Adrenal gland (tissue), 12 donors: ENCODE measurements around the gene CHI3L1. TPM values are rescaled to one million over a fixed set of nuclear protein-coding genes. Genes with fewer than 3 reads are reported as not detected.

ENCODE experiments used
- DNase-seq, 7 donors: peaks; one replicate each; pipeline ENCODE4 v3.0.0-alpha.2; 2019 to 2020
- H3K27ac ChIP-seq, 5 donors: fragments of 200-600 bp; sonication (generic) in 4 of 5; 1 replicate in 3 of 5; 2 replicates in 2 of 5; pipeline versions ENCODE4 v1.5.1 to v1.8.0; 2016 to 2020; ENCODE audit warnings: mild to moderate bottlenecking in 1 of 5
- H3K27me3 ChIP-seq: fragments of 200-600 bp; 2 replicates; pipeline ENCODE4 v1.8.0; 2021
- H3K36me3 ChIP-seq, 2 donors: fragments of 200-600 bp; replicated peaks in 1 of 2; 1 replicate in 1 of 2; 2 replicates in 1 of 2; pipeline versions ENCODE4 v1.5.1 to v1.8.0; 2018 to 2022
- H3K4me1 ChIP-seq, 2 donors: fragments of 200-600 bp; replicated peaks in 1 of 2; 1 replicate in 1 of 2; 2 replicates in 1 of 2; pipeline versions ENCODE4 v1.5.1 to v1.8.0; 2018 to 2021
- H3K4me3 ChIP-seq, 4 donors: fragments of 200-600 bp; sonication (generic) in 3 of 4; one replicate each; pipeline ENCODE4 v1.5.1; 2016 to 2018
- H3K9me3 ChIP-seq, 3 donors: fragments of 200-600 bp; sonication (generic) in 1 of 3; replicated peaks in 1 of 3; 1 replicate in 2 of 3; 2 replicates in 1 of 3; pipeline versions ENCODE4 v1.5.1 to v1.8.0; 2016 to 2021
- POLR2A ChIP-seq, 2 donors: fragments of 450-650 bp; IDR thresholded peaks; one replicate each; pipeline ENCODE4 v1.6.1; 2017; ENCODE audit warnings: antibody characterized with exemption in 2 of 2, mild to moderate bottlenecking in 2 of 2, moderate library complexity in 1 of 2
- whole genome bisulfite sequencing, 4 donors: extraction: QIAGEN DNeasy Blood & Tissue Kit in 2 of 4; methylation state at CpG; one replicate each; pipeline versions ENCODE4 v1.1.5 to v1.1.7; 2013 to 2017; 5-methylcytosine and 5-hydroxymethylcytosine counted together
- intact Hi-C, 2 donors: fragments of 100-400 bp; cut with DNase I; formaldehyde crosslinking; loops; one replicate each; pipeline versions ENCODE4 v1.14.1 to v1.15.0; 2022 to 2023
- polyA plus RNA-seq, 3 donors: library from polyadenylated mRNA; stranded (reverse); fragments of 200-250 nt in 2 of 3; fragments of 350-450 nt in 1 of 3; fragmentation: Illumina TruSeq in 1 of 3; extraction: RNeasy Lipid Tissue Mini Kit (QIAGEN cat#74804) in 1 of 3; gene quantifications; one replicate each; pipeline ENCODE4 v1.2.3, GENCODE V29; 2013 to 2014
- total RNA-seq, 9 donors: library from RNA; depleted of rRNA in 4 of 9; stranded (reverse); fragments of >200 nt in 4 of 9; fragments of 120-200 nt in 1 of 9; fragmentation: NEBNext Ultra II Directional in 1 of 9; extraction: Animal tissue kit (Norgen Biotek cat#: 25700) in 1 of 9; gene quantifications; one replicate each; pipeline versions ENCODE4 v1.1.0 to v1.2.4, GENCODE V29; 2013 to 2023
- TF ChIP-seq, protein P1 (sequence below), 6 experiments: fragments of 450-650 bp in 4 of 6; fragments of 200-600 bp in 2 of 6; sonication (generic) in 1 of 6; IDR thresholded peaks; 1 replicate in 5 of 6; 2 replicates in 1 of 6; pipeline versions ENCODE4 v1.5.1 to v1.8.0; 2016 to 2021; ENCODE audit warnings: antibody characterized with exemption in 6 of 6, mild to moderate bottlenecking in 2 of 6, moderate library complexity in 1 of 6
- donor health status: healthy with polysubstance abuse.
- donor health status: Bipolar disorder and iron deficiency.
- donor health status: DM: yes; HTN: yes; CAD: no.
- donor health status: DM: no; HTN: no; CAD: no.
- donor health status: DM: no; HTN: no; CAD: no.
- donor health status: DM: yes; HTN: yes; CAD: no.

The CHI3L1 gene
- total and polyA plus RNA-seq, 12 donors: 0.11 to 19.1 (median 0.74) TPM

DNA sequence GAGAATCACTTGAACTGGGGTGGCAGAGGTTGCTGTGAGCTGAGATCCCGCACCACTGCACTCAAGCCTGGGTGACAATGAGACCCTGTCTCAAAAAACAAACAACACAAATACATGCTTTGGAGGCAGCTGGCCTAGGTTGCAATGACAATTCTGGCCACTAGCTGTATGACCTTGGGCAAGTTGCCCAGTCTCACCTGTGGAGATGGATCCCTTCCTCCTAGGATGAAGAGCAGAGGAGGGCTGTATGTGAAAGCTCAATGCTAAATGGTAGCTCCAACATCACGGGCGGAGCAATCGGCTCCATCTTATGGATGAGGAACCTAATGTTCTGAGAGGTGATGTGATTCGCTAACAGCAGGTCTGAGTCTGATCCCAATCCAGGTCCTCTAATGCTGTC, 38.4 kb downstream of the CHI3L1 start:
- Histone ChIP-seq H3K36me3 (no peaks in the 10 kb centered on the region), H3K4me1 (peaks cover 0 to 2% of the 10 kb centered on the region in 2 donors), H3K4me3 (no peak overlapping the region), H3K9me3 (no peaks in the 10 kb centered on the region), H3K27ac (no peak overlapping the region), H3K27me3 (no peaks in the 10 kb centered on the region)
- TF ChIP-seq, protein P1, sequence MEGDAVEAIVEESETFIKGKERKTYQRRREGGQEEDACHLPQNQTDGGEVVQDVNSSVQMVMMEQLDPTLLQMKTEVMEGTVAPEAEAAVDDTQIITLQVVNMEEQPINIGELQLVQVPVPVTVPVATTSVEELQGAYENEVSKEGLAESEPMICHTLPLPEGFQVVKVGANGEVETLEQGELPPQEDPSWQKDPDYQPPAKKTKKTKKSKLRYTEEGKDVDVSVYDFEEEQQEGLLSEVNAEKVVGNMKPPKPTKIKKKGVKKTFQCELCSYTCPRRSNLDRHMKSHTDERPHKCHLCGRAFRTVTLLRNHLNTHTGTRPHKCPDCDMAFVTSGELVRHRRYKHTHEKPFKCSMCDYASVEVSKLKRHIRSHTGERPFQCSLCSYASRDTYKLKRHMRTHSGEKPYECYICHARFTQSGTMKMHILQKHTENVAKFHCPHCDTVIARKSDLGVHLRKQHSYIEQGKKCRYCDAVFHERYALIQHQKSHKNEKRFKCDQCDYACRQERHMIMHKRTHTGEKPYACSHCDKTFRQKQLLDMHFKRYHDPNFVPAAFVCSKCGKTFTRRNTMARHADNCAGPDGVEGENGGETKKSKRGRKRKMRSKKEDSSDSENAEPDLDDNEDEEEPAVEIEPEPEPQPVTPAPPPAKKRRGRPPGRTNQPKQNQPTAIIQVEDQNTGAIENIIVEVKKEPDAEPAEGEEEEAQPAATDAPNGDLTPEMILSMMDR (IDR thresholded peaks at IDR 0.05): peak in 1 of 6 experiments; percentile 21
- TF ChIP-seq POLR2A (IDR thresholded peaks at IDR 0.05): no peak
- DNase-seq: no peak
- 91 to 97% (median 94%) methylated on average over 5 of the region's 5 CpGs for WGBS, 4 donors
- intact Hi-C loops: no loop called here

DNA sequence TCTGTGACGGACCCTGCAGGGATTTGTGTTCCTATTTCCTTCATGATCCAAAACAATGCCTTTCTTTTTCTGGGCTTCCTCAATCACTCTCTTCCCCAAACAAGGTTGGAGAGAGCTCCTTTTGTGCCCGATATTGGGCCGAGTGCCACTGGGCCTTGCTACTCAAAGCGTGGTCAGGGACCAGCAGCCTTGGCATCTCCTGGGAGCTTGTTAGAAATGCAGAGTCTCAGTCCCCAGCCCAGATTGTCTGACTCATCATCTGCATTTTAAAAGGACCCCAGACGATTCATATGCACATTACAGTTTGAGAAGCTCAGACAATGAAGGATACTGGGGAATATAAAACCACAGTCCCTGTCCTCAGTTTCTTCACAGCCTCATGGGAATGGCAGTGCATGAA, 39.1 kb downstream of the CHI3L1 start:
- Histone ChIP-seq H3K27ac (no peak overlapping the region), H3K27me3 (no peaks in the 10 kb centered on the region), H3K4me1 (no peaks in the 10 kb centered on the region), H3K9me3 (no peaks in the 10 kb centered on the region), H3K4me3 (no peak overlapping the region), H3K36me3 (no peaks in the 10 kb centered on the region)
- intact Hi-C loops: no loop called here
- 75 to 83% (median 81%) methylated on average over 5 of the region's 5 CpGs for WGBS, 4 donors
- DNase-seq: no peak
- TF ChIP-seq, protein P1 (IDR thresholded peaks at IDR 0.05): no peak
- TF ChIP-seq POLR2A (IDR thresholded peaks at IDR 0.05): no peak

DNA sequence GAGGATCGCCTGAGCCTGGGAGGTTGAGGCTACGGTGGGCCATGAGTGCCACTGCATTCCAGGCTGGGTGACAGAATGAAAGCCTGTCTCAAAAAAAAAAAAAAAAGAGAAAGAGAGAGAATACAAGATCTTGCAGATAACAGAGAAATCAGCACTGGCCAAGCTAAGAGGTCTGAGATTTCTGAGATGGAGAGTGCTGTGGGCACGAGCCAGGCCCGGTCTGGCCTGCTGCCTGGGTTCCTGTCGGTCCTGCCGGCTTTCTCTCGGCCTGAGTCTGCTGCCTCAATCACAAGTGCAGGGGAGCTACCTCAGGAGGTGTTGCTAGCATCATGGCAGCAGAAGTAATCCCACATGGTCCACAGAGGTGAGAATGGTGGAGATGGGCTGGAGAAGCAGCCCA, 40.0 kb downstream of the CHI3L1 start:
- H3K27me3 ChIP-seq: no peaks in the 10 kb centered on the region
- no peak overlapping the region for H3K4me3 ChIP-seq
- H3K36me3 ChIP-seq: no peaks in the 10 kb centered on the region
- H3K27ac ChIP-seq: no peak overlapping the region
- H3K9me3 ChIP-seq: no peaks in the 10 kb centered on the region
- DNase-seq: no peak
- no peaks in the 10 kb centered on the region for H3K4me1 ChIP-seq
- intact Hi-C loops: no loop called here
- WGBS, 4 donors: 78 to 91% (median 84%) methylated on average over 6 to 7 of the region's 7 CpGs
- TF ChIP-seq, protein P1 (IDR thresholded peaks at IDR 0.05): no peak
- TF ChIP-seq POLR2A (IDR thresholded peaks at IDR 0.05): no peak

DNA sequence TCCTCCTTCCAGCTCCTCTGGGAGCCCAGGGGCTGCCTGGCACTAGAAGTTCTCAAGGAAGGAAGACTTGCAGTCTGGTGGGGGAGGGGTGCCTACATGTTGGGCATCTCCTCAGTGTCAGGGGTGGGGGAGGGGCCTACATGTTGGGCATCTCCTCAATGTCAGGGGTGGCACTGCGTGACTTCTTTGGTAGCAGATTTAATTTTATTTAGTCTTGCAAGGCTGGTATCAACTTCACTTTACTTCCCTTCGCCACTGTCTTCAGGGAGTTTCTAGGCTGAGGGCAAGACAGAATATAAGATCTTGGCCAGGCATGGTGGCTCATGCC, 40.5 kb downstream of the CHI3L1 start:
- WGBS, 4 donors: 74 to 100% (median 94%) methylated on average over 2 of the region's 2 CpGs
- H3K4me3 ChIP-seq: no peak overlapping the region
- no peak overlapping the region for H3K27ac ChIP-seq
- H3K4me1 ChIP-seq: no peaks in the 10 kb centered on the region
- H3K9me3 ChIP-seq: no peaks in the 10 kb centered on the region
- no peaks in the 10 kb centered on the region for H3K27me3 ChIP-seq
- no peak for TF ChIP-seq POLR2A (IDR thresholded peaks at IDR 0.05)
- TF ChIP-seq, protein P1 (IDR thresholded peaks at IDR 0.05): no peak
- no peak for DNase-seq
- no peaks in the 10 kb centered on the region for H3K36me3 ChIP-seq
- intact Hi-C loops: no loop called here
